ENCODE measurements around the gene PCED1B. TPM values are rescaled to one million over a fixed set of nuclear protein-coding genes. Genes with fewer than 3 reads are reported as not detected.
"Not testable (repeated sequence)": the region's sequence is repeated elsewhere in the genome, so short reads cannot be mapped to it uniquely, and the experiment has no call there.

Gene PCED1B
- total RNA-seq, 1 experiment from 2014 or later, result 0.86 TPM

DNA sequence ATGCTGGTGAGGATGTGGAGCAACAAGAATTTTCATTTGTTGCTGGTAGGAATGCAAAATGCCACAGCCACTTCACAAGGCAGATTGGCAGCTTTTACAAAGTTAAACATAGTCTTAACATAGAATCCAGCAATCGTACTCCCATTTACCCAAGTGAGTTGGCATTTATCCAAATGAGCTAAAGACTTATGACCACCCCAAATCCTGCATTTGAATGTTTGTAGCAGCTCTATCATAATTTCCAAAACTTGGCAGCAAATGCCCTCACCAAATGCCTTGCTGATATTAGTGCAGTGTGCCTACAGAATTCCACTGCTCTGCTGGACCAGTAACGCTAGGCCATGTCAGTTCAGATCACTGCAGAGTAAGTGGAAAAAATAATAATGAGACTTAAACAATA lies 121.0 kb downstream of the PCED1B start:
- TF ChIP-seq SIN3A (IDR thresholded peaks at IDR 0.05; ENCODE audit: low read depth) (no peak), POLR2A (IDR thresholded peaks at IDR 0.05; ENCODE audit: borderline replicate concordance, extremely low read depth, insufficient read depth, insufficient read length) (no peak), POLR2AphosphoS5 (IDR thresholded peaks at IDR 0.05; ENCODE audit: low read depth, low read length) (no peak), ZFX (IDR thresholded peaks at IDR 0.05) (no peak), SP1 (IDR thresholded peaks at IDR 0.05; ENCODE audit: low read depth) (no peak), ELF1 (IDR thresholded peaks at IDR 0.05; ENCODE audit: borderline replicate concordance, low read depth) (no peak), YY1 (IDR thresholded peaks at IDR 0.05; ENCODE audit: extremely low read depth, insufficient replicate concordance, low read depth, low read length) (no peak), CEBPB (IDR thresholded peaks at IDR 0.05; ENCODE audit: low read depth) (no peak)
- TF ChIP-seq, protein P1, sequence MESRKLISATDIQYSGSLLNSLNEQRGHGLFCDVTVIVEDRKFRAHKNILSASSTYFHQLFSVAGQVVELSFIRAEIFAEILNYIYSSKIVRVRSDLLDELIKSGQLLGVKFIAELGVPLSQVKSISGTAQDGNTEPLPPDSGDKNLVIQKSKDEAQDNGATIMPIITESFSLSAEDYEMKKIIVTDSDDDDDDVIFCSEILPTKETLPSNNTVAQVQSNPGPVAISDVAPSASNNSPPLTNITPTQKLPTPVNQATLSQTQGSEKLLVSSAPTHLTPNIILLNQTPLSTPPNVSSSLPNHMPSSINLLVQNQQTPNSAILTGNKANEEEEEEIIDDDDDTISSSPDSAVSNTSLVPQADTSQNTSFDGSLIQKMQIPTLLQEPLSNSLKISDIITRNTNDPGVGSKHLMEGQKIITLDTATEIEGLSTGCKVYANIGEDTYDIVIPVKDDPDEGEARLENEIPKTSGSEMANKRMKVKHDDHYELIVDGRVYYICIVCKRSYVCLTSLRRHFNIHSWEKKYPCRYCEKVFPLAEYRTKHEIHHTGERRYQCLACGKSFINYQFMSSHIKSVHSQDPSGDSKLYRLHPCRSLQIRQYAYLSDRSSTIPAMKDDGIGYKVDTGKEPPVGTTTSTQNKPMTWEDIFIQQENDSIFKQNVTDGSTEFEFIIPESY (IDR thresholded peaks at IDR 0.05; ENCODE audit: extremely low read depth, insufficient replicate concordance, low read length), result no peak
- Histone ChIP-seq H3K79me2 (ENCODE audit: insufficient read depth, low read length) (no peaks in the 10 kb centered on the region), H3K36me3 (ENCODE audit: control insufficient read depth in 1 of 2, insufficient read depth in 2 of 2, low read length in 2 of 2) (no peaks in the 10 kb centered on the region), H3K4me3 (replicated peaks in 1 of 2; ENCODE audit: low read depth in 1 of 2, low read length in 2 of 2) (no peak overlapping the region), H3K9me3 (ENCODE audit: control insufficient read depth in 1 of 2, insufficient read depth in 1 of 2, low read depth in 1 of 2, low read length in 2 of 2) (no peaks in the 10 kb centered on the region), H3K4me2 (ENCODE audit: low read length) (no peak overlapping the region), H3K27me3 (ENCODE audit: insufficient read depth, low read length) (no peaks in the 10 kb centered on the region), H3K9me2 (ENCODE audit: insufficient read depth) (no peaks in the 10 kb centered on the region), H3K27ac (ENCODE audit: low read depth, low read length) (no peak overlapping the region), H4K20me1 (ENCODE audit: insufficient read depth) (no peaks in the 10 kb centered on the region), H2AFZ (ENCODE audit: low read depth, low read length, poor library complexity, severe bottlenecking) (no peak overlapping the region), H3K9ac (ENCODE audit: low read length) (no peak overlapping the region), H3K4me1 (ENCODE audit: control insufficient read depth in 1 of 2, insufficient read depth in 2 of 2, low read length in 2 of 2) (no peaks in the 10 kb centered on the region)
- ChIA-PET RAD21 (ENCODE audit: low non-redundant PET in 1 of 2, low total read pairs in 2 of 2, uncharacterized antibody in 2 of 2, unreplicated experiment in 2 of 2) (no interaction called here), CTCF (no interaction called here), POLR2A (no interaction called here)
- BruUV-seq (replicated peaks), result no TSS peak
- DNase-seq (ENCODE audit: low read depth, low spot score) (no peak), ATAC-seq (no peak)
- intact Hi-C loops (cut with micrococcal nuclease), result no loop called here

DNA sequence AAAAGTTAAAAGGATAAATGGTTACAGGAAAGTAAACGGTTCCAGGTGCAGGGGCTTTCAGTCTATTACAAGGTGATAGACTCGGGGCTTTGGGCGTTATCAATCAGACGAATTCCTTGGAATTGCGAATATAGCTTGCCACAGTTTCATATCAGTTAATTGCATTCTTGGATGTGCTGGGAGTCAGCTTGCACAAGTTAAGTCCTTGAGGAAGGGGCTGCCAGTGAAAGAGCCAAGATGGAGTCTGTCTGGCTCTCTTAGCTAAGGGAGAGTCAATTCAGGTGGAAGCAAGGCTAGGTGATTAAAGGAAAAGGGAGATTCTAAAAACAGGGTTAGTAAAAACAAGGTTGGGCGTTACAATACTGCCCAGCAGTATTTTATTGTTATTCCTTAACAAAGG lies 121.8 kb downstream of the PCED1B start:
- H3K79me2 ChIP-seq (ENCODE audit: insufficient read depth, low read length); H3K9me3 ChIP-seq (ENCODE audit: control insufficient read depth in 1 of 2, insufficient read depth in 1 of 2, low read depth in 1 of 2, low read length in 2 of 2); BruUV-seq (replicated peaks); CTCF ChIA-PET; intact Hi-C loops (cut with micrococcal nuclease); H4K20me1 ChIP-seq (ENCODE audit: insufficient read depth); H3K27ac ChIP-seq (ENCODE audit: low read depth, low read length); ATAC-seq; H3K4me3 ChIP-seq (replicated peaks in 1 of 2; ENCODE audit: low read depth in 1 of 2, low read length in 2 of 2); POLR2A ChIA-PET; H3K36me3 ChIP-seq (ENCODE audit: control insufficient read depth in 1 of 2, insufficient read depth in 2 of 2, low read length in 2 of 2); H3K4me1 ChIP-seq (ENCODE audit: control insufficient read depth in 1 of 2, insufficient read depth in 2 of 2, low read length in 2 of 2); H3K9me2 ChIP-seq (ENCODE audit: insufficient read depth); RAD21 ChIA-PET (ENCODE audit: low non-redundant PET in 1 of 2, low total read pairs in 2 of 2, uncharacterized antibody in 2 of 2, unreplicated experiment in 2 of 2); H3K4me2 ChIP-seq (ENCODE audit: low read length); H3K27me3 ChIP-seq (ENCODE audit: insufficient read depth, low read length); DNase-seq (ENCODE audit: low read depth, low spot score); H3K9ac ChIP-seq (ENCODE audit: low read length); H2AFZ ChIP-seq (ENCODE audit: low read depth, low read length, poor library complexity, severe bottlenecking): not testable (repeated sequence)

All from HCT116 (cell line).